IMR-90 (cell line): ENCODE data around the gene SOX12.
A peak's percentile ranks its signal among the peaks of the same experiment; 100 is the strongest.

Experiments
- CEBPB ChIP-seq: IDR thresholded peaks from 2 replicates; pipeline ENCODE4 v1.6.1; 2012; ENCODE audit warnings: low read depth, low read length, improper control_type of control experiment
- CHD1 ChIP-seq: IDR thresholded peaks from 2 replicates; pipeline ENCODE4 v1.6.1; 2012; ENCODE audit warnings: low read depth, low read length, improper control_type of control experiment
- ELK1 ChIP-seq: fragments of 150-350 bp; IDR thresholded peaks from 2 replicates; pipeline ENCODE4 v1.6.1; 2016; ENCODE audit warnings: low read depth, mild to moderate bottlenecking, low read length, moderate library complexity, borderline replicate concordance
- FOS ChIP-seq: fragments of 150-350 bp; IDR thresholded peaks from 2 replicates; pipeline ENCODE4 v1.6.1; 2016; ENCODE audit warnings: low read depth, low read length
- MAFK ChIP-seq: IDR thresholded peaks from 2 replicates; pipeline ENCODE4 v1.6.1; 2012; ENCODE audit warnings: low read depth, low read length, improper control_type of control experiment
- MAZ ChIP-seq: IDR thresholded peaks from 2 replicates; pipeline ENCODE4 v1.6.1; 2012; ENCODE audit warnings: low read depth, mild to moderate bottlenecking, low read length, improper control_type of control experiment, moderate library complexity, borderline replicate concordance
- MXI1 ChIP-seq: IDR thresholded peaks from 2 replicates; pipeline ENCODE4 v1.6.1; 2012; ENCODE audit warnings: low read depth, mild to moderate bottlenecking, low read length, moderate library complexity, borderline replicate concordance
- POLR2A ChIP-seq: IDR thresholded peaks from 2 replicates; pipeline ENCODE4 v1.6.1; 2012; ENCODE audit warnings: mild to moderate bottlenecking, low read depth, low read length
- RAD21 ChIP-seq: IDR thresholded peaks from 2 replicates; pipeline ENCODE4 v1.6.1; 2012; ENCODE audit warnings: low read length, improper control_type of control experiment
- RFX5 ChIP-seq: IDR thresholded peaks from 2 replicates; pipeline ENCODE4 v1.8.0; 2012; ENCODE audit warnings: low read depth, mild to moderate bottlenecking, low read length, moderate library complexity
- SMC3 ChIP-seq: fragments of 150-350 bp; IDR thresholded peaks from 2 replicates; pipeline ENCODE4 v1.6.1; 2016; ENCODE audit warnings: low read depth, mild to moderate bottlenecking, antibody characterized with exemption, low read length, moderate library complexity
- USF2 ChIP-seq: fragments of 150-350 bp; IDR thresholded peaks from 2 replicates; pipeline ENCODE4 v1.6.1; 2017; ENCODE audit warnings: mild to moderate bottlenecking, antibody characterized with exemption, low read length, low read depth
- TF ChIP-seq, protein P1 (sequence below): conservative IDR thresholded peaks from 2 replicates; pipeline ENCODE4 v1.5.1; 2012; ENCODE audit warnings: mild to moderate bottlenecking, low read depth, low read length, improper control_type of control experiment

DNA sequence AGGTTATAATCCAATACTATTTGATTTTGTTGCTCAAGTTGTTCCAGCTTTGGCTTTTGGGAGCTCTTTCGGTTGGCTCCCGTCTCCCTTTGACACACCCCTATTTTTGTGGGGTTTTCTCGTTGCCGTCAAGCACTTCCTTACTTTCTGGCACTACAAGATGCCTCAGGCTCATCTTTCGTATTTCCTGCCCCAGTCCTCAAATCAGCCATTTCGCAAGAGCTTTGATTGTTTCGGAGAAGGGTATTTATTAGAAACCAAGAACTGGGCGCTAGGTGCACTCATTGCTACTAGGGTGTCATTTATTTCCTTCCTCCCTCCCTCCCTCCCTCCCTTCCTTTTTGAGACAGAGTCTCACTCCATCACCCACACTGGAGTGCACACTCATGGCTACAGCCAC, 13.3 kb upstream of the SOX12 start:
- TF ChIP-seq, protein P1, sequence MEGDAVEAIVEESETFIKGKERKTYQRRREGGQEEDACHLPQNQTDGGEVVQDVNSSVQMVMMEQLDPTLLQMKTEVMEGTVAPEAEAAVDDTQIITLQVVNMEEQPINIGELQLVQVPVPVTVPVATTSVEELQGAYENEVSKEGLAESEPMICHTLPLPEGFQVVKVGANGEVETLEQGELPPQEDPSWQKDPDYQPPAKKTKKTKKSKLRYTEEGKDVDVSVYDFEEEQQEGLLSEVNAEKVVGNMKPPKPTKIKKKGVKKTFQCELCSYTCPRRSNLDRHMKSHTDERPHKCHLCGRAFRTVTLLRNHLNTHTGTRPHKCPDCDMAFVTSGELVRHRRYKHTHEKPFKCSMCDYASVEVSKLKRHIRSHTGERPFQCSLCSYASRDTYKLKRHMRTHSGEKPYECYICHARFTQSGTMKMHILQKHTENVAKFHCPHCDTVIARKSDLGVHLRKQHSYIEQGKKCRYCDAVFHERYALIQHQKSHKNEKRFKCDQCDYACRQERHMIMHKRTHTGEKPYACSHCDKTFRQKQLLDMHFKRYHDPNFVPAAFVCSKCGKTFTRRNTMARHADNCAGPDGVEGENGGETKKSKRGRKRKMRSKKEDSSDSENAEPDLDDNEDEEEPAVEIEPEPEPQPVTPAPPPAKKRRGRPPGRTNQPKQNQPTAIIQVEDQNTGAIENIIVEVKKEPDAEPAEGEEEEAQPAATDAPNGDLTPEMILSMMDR = no peak
- TF ChIP-seq POLR2A = no peak
- no peak for TF ChIP-seq FOS
- TF ChIP-seq MAFK = no peak
- no peak for TF ChIP-seq USF2
- TF ChIP-seq RAD21 = no peak
- no peak for TF ChIP-seq RFX5
- TF ChIP-seq MAZ = no peak
- TF ChIP-seq CHD1 = no peak
- peak; percentile 61 for TF ChIP-seq CEBPB
- TF ChIP-seq SMC3 = no peak
- TF ChIP-seq ELK1 = no peak
- no peak for TF ChIP-seq MXI1
